Suprapubic skin (tissue), 4 donors: Measurements from ENCODE around the gene ZDHHC16. TPM values are rescaled to one million over a fixed set of nuclear protein-coding genes. Genes with fewer than 3 reads are reported as not detected.
"Not testable (repeated sequence)": the region's sequence is repeated elsewhere in the genome, so short reads cannot be mapped to it uniquely, and the experiment has no call there.

ENCODE experiments used
- DNase-seq, 2 donors: peaks; one replicate each; pipeline ENCODE4 v3.0.0-alpha.2; 2019; ENCODE audit warnings: low spot score in 2 of 2
- H3K27ac ChIP-seq: fragments of 200-600 bp; sonication (generic); one replicate; pipeline ENCODE4 v1.5.1; 2019
- H3K27me3 ChIP-seq: fragments of 200-600 bp; sonication (generic); one replicate; pipeline ENCODE4 v1.5.1; 2019
- H3K36me3 ChIP-seq: fragments of 200-600 bp; sonication (generic); one replicate; pipeline ENCODE4 v1.5.1; 2019
- H3K4me1 ChIP-seq: fragments of 200-600 bp; sonication (generic); one replicate; pipeline ENCODE4 v1.5.1; 2019
- H3K4me3 ChIP-seq: fragments of 200-600 bp; sonication (generic); one replicate; pipeline ENCODE4 v1.5.1; 2019; ENCODE audit warnings: mild to moderate bottlenecking
- H3K9me3 ChIP-seq: fragments of 200-600 bp; sonication (generic); one replicate; pipeline ENCODE4 v1.5.1; 2019
- CTCF ChIP-seq, 2 donors: fragments of 200-600 bp in 1 of 2; fragments of 450-650 bp in 1 of 2; sonication (generic) in 1 of 2; IDR thresholded peaks; one replicate each; pipeline ENCODE4 v1.5.1; 2016 to 2019; ENCODE audit warnings: antibody characterized with exemption in 2 of 2, mild to moderate bottlenecking in 1 of 2, moderate library complexity in 1 of 2
- EP300 ChIP-seq: sonication (generic); formaldehyde crosslinking; IDR thresholded peaks from one replicate; pipeline ENCODE4 v1.6.1; 2017; ENCODE audit warnings: antibody characterized with exemption
- POLR2A ChIP-seq, 2 donors: fragments of 450-650 bp; IDR thresholded peaks; one replicate each; pipeline ENCODE4 v1.6.1; 2017; ENCODE audit warnings: antibody characterized with exemption in 2 of 2, mild to moderate bottlenecking in 2 of 2, moderate library complexity in 2 of 2
- POLR2AphosphoS5 ChIP-seq, 3 donors: sonication (generic); formaldehyde crosslinking; IDR thresholded peaks; one replicate each; pipeline ENCODE4 v1.6.1; 2017; ENCODE audit warnings: antibody characterized with exemption in 3 of 3
- WGBS: methylation state at CpG from one replicate; pipeline ENCODE4 v1.1.5; 2018; 5-methylcytosine and 5-hydroxymethylcytosine counted together
- total RNA-seq, 4 donors: library from RNA; depleted of rRNA; stranded (reverse); fragments of >200 nt; gene quantifications; one replicate each; pipeline ENCODE4 v1.1.0, GENCODE V29; 2016

ZDHHC16 gene
- total RNA-seq, 4 donors from 2014 or later, result 24.5 to 35.8 (median 28.2) TPM

GRCh38 chr10:97468162-97468561 lies 22.2 kb downstream of the ZDHHC16 start:
- Histone ChIP-seq H3K9me3 (no peaks in the 10 kb centered on the region), H3K4me3 (no peak overlapping the region), H3K27me3 (no peaks in the 10 kb centered on the region), H3K27ac (no peak overlapping the region), H3K4me1 (peaks cover 15% of the 10 kb centered on the region), H3K36me3 (peaks cover 97% of the 10 kb centered on the region)
- WGBS, result 38% methylated on average over 2 of the region's 3 CpGs
- TF ChIP-seq CTCF (IDR thresholded peaks at IDR 0.05) (no peak), EP300 (no peak), POLR2A (IDR thresholded peaks at IDR 0.05) (no peak), POLR2AphosphoS5 (IDR thresholded peaks at IDR 0.05) (no peak)
- DNase-seq, result no peak

GRCh38 chr10:97468781-97469180 lies 22.8 kb downstream of the ZDHHC16 start:
- Histone ChIP-seq H3K36me3 (peaks cover 97% of the 10 kb centered on the region), H3K4me1 (peaks cover 15% of the 10 kb centered on the region)
- not testable (repeated sequence) for H3K27me3 ChIP-seq, H3K9me3 ChIP-seq, H3K27ac ChIP-seq, H3K4me3 ChIP-seq, DNase-seq
- 94% methylated on average over 9 of the region's 12 CpGs for WGBS

GRCh38 chr10:97474918-97475317 lies 28.9 kb downstream of the ZDHHC16 start:
- Histone ChIP-seq H3K27ac (no peak overlapping the region), H3K9me3 (no peaks in the 10 kb centered on the region), H3K36me3 (peaks cover 97% of the 10 kb centered on the region), H3K4me3 (no peak overlapping the region), H3K27me3 (no peaks in the 10 kb centered on the region), H3K4me1 (peaks cover 7% of the 10 kb centered on the region)
- TF ChIP-seq CTCF (IDR thresholded peaks at IDR 0.05) (no peak), POLR2AphosphoS5 (IDR thresholded peaks at IDR 0.05) (no peak), POLR2A (IDR thresholded peaks at IDR 0.05) (no peak), EP300 (no peak)
- WGBS, result 97% methylated on average over 4 of the region's 4 CpGs
- DNase-seq, result no peak

- 55% methylated on average over 2 of the region's 2 CpGs for WGBS
- Histone ChIP-seq H3K27me3 (no peaks in the 10 kb centered on the region), H3K4me3 (no peak overlapping the region), H3K27ac (no peak overlapping the region), H3K9me3 (no peaks in the 10 kb centered on the region), H3K36me3 (peaks cover 97% of the 10 kb centered on the region), H3K4me1 (peaks cover 19% of the 10 kb centered on the region)
- TF ChIP-seq CTCF (IDR thresholded peaks at IDR 0.05), result no peak
- no peak for TF ChIP-seq POLR2AphosphoS5 (IDR thresholded peaks at IDR 0.05)
- TF ChIP-seq EP300, result no peak
- TF ChIP-seq POLR2A (IDR thresholded peaks at IDR 0.05), result no peak
- no peak for DNase-seq
Observed at GRCh38 chr10:97475936-97476594, 30.1 kb downstream of the ZDHHC16 start.

- 83% methylated on average over 4 of the region's 4 CpGs for WGBS
Observed at GRCh38 chr10:97479410-97479809, 33.4 kb downstream of the ZDHHC16 start.

GRCh38 chr10:97479939-97480338 lies 34.0 kb downstream of the ZDHHC16 start:
- Histone ChIP-seq H3K36me3 (peaks cover 73% of the 10 kb centered on the region), H3K27ac (no peak overlapping the region)

More at GRCh38 chr10:97479410-97479809, 33.4 kb downstream of the ZDHHC16 start:
- H3K9me3 ChIP-seq, H3K27me3 ChIP-seq, H3K4me3 ChIP-seq, DNase-seq, H3K27ac ChIP-seq: not testable (repeated sequence)
- Histone ChIP-seq H3K4me1 (peaks cover 27% of the 10 kb centered on the region), H3K36me3 (peaks cover 74% of the 10 kb centered on the region)

More at GRCh38 chr10:97479939-97480338, 34.0 kb downstream of the ZDHHC16 start:
- TF ChIP-seq CTCF (IDR thresholded peaks at IDR 0.05) (no peak), EP300 (no peak), POLR2AphosphoS5 (IDR thresholded peaks at IDR 0.05) (no peak), POLR2A (IDR thresholded peaks at IDR 0.05) (no peak)
- 55% methylated on average over 9 of the region's 9 CpGs for WGBS
- Histone ChIP-seq H3K27me3 (no peaks in the 10 kb centered on the region), H3K4me1 (peaks cover 27% of the 10 kb centered on the region), H3K4me3 (no peak overlapping the region), H3K9me3 (no peaks in the 10 kb centered on the region)
- DNase-seq, result no peak
